Right lobe of liver (tissue), 6 donors: Measurements from ENCODE around the gene FABP7. TPM values are rescaled to one million over a fixed set of nuclear protein-coding genes. Genes with fewer than 3 reads are reported as not detected.
A peak's percentile ranks its signal among the peaks of the same experiment; 100 is the strongest.

Source experiments
- ATAC-seq, 4 donors: fragments of 200-7000 bp; cut with Tn5 transposase; one replicate each; pipeline ENCODE4 v1.9.1; 2020; ENCODE audit warnings: mild to moderate bottlenecking in 4 of 4, moderate library complexity in 4 of 4
- DNase-seq, 3 donors: peaks; one replicate each; pipeline ENCODE4 v3.0.0-alpha.2; 2020
- H3K27ac ChIP-seq, 3 donors: fragments of 200-600 bp; one replicate each; pipeline ENCODE4 v1.8.0; 2022
- H3K27me3 ChIP-seq, 2 donors: fragments of 200-600 bp; one replicate each; pipeline ENCODE4 v1.8.0; 2022
- H3K36me3 ChIP-seq, 4 donors: fragments of 200-600 bp; sonication (generic) in 1 of 4; one replicate each; pipeline versions ENCODE4 v1.5.1 to v1.8.0; 2017 to 2022; ENCODE audit warnings: control low read depth in 1 of 4
- H3K4me1 ChIP-seq, 4 donors: fragments of 200-600 bp; sonication (generic) in 1 of 4; one replicate each; pipeline versions ENCODE4 v1.5.1 to v1.8.0; 2017 to 2022; ENCODE audit warnings: control low read depth in 1 of 4
- H3K4me3 ChIP-seq, 3 donors: fragments of 200-600 bp; one replicate each; pipeline ENCODE4 v1.8.0; 2022
- H3K9me3 ChIP-seq, 4 donors: fragments of 200-600 bp; sonication (generic) in 1 of 4; one replicate each; pipeline versions ENCODE4 v1.5.1 to v1.8.0; 2017 to 2022; ENCODE audit warnings: control low read depth in 1 of 4
- CTCF ChIP-seq, 4 donors: fragments of 200-600 bp in 3 of 4; fragments of 450-650 bp in 1 of 4; IDR thresholded peaks; one replicate each; pipeline versions ENCODE4 v1.5.1 to v1.8.0; 2016 to 2022; ENCODE audit warnings: antibody characterized with exemption in 4 of 4, mild to moderate bottlenecking in 2 of 4
- POLR2A ChIP-seq: fragments of 450-650 bp; IDR thresholded peaks from one replicate; pipeline ENCODE4 v1.6.1; 2017; ENCODE audit warnings: antibody characterized with exemption, mild to moderate bottlenecking
- WGBS: methylation state at CpG from one replicate; pipeline ENCODE4 v1.1.6; 2018; ENCODE audit warnings: low coverage, low lambda C conversion rate; ENCODE audit not compliant: insufficient coverage; ENCODE audit errors: missing lambda C conversion rate; 5-methylcytosine and 5-hydroxymethylcytosine counted together
- intact Hi-C, 2 donors: fragments of 100-400 bp; cut with DNase I; formaldehyde crosslinking; loops; one replicate each; pipeline versions ENCODE4 v1.11.2 to v1.14.1; 2022
- total RNA-seq, 6 experiments: library from RNA; depleted of rRNA in 2 of 6; stranded (reverse); fragments of >200 nt in 2 of 6; fragmentation: NEBNext Ultra II Directional in 3 of 6; extraction: Animal tissue kit (Norgen Biotek cat#: 25700) in 3 of 6; gene quantifications; one replicate each; pipeline versions ENCODE4 v1.1.0 to v1.2.4, GENCODE V29; 2016 to 2023
- donor health status: DM: no; HTN: yes; CAD: no.
- donor health status: DM: no; HTN: no; CAD: no.
- donor health status: DM: no; HTN: no; CAD: no.
- donor health status: DM: no; HTN: yes; CAD: no.
- donor health status: DM: no; HTN: yes; CAD: no.

Gene FABP7
- total RNA-seq, 6 experiments from 2014 or later = not detected

- no peak for ATAC-seq
- 31% methylated on average over 1 of the region's 1 CpG for WGBS
- no peaks in the 10 kb centered on the region for H3K36me3 ChIP-seq
- no peaks in the 10 kb centered on the region for H3K27me3 ChIP-seq
- H3K4me1 ChIP-seq = peaks cover 0 to 4% (median 0%) of the 10 kb centered on the region in 4 donors
- intact Hi-C loops = no loop called here
- H3K4me3 ChIP-seq = no peak overlapping the region
- H3K9me3 ChIP-seq = no peaks in the 10 kb centered on the region
- DNase-seq = no peak
- no peak overlapping the region for H3K27ac ChIP-seq
- no peak for TF ChIP-seq CTCF (IDR thresholded peaks at IDR 0.05)
- TF ChIP-seq POLR2A = no peak
Measured at GRCh38 chr6:122758927-122759334, 20.6 kb upstream of the FABP7 start.

- no peaks in the 10 kb centered on the region for H3K4me1 ChIP-seq
- DNase-seq (no peak), ATAC-seq (no peak)
- H3K27me3 ChIP-seq = no peaks in the 10 kb centered on the region
- H3K27ac ChIP-seq = no peak overlapping the region
- H3K9me3 ChIP-seq = no peaks in the 10 kb centered on the region
- TF ChIP-seq CTCF (IDR thresholded peaks at IDR 0.05) (no peak), POLR2A (no peak)
- intact Hi-C loops = no loop called here
- H3K36me3 ChIP-seq = no peaks in the 10 kb centered on the region
- H3K4me3 ChIP-seq = no peak overlapping the region
Measured at GRCh38 chr6:122760330-122760729, 19.2 kb upstream of the FABP7 start.

- Histone ChIP-seq H3K4me1 (peaks cover 0 to 14% (median 2%) of the 10 kb centered on the region in 4 donors), H3K4me3 (no peak overlapping the region), H3K27me3 (no peaks in the 10 kb centered on the region), H3K36me3 (no peaks in the 10 kb centered on the region), H3K9me3 (no peaks in the 10 kb centered on the region), H3K27ac (no peak overlapping the region)
- intact Hi-C loops = no loop called here
- DNase-seq (no peak), ATAC-seq (no peak)
- TF ChIP-seq CTCF (IDR thresholded peaks at IDR 0.05) = no peak
- no peak for TF ChIP-seq POLR2A
Measured at GRCh38 chr6:122766256-122766655, 13.3 kb upstream of the FABP7 start.

- 36% methylated on average over 1 of the region's 1 CpG for WGBS
- H3K4me3 ChIP-seq = no peak overlapping the region
- no peak for DNase-seq
Measured at GRCh38 chr6:122770835-122771601, 8.5 kb upstream of the FABP7 start.

More at GRCh38 chr6:122770835-122771601, 8.5 kb upstream of the FABP7 start:
- Histone ChIP-seq H3K9me3 (no peaks in the 10 kb centered on the region), H3K27me3 (no peaks in the 10 kb centered on the region), H3K4me1 (peaks cover 0 to 23% (median 4%) of the 10 kb centered on the region in 4 donors), H3K36me3 (no peaks in the 10 kb centered on the region), H3K27ac (peak overlapping the region in 2 of 3 donors; percentile 35 to 75)
- TF ChIP-seq CTCF (IDR thresholded peaks at IDR 0.05) = peak; percentile 37 to 52 (median 42)
- no peak for TF ChIP-seq POLR2A
- intact Hi-C loops = no loop called here
- ATAC-seq = peak; percentile 91 to 95 (median 94)
